ENCODE results near the gene DOC2A. TPM values are rescaled to one million over a fixed set of nuclear protein-coding genes. Genes with fewer than 3 reads are reported as not detected.

DOC2A gene
- total RNA-seq, 1 experiment from 2014 or later, result 3.2 TPM

DNA sequence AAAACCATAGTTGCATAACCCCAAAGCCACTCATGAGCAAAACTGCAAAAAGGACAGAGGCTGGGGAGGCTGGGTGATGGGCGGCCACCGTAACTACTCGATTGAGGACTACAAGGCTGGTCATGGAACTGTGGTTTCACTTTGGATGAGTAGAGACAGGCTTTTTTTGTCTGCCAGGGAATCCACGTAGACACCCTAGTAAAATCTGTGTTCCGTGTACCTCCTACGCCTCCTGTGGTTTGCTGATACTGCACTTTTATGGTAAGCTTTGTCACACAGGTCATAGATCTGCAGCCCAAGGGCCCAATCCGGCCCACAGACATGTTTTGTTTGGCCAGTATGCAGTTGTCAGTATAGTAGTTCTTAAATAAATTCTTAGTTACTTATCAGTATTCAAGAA lies 22.4 kb upstream of the DOC2A start:
- no peak for TF ChIP-seq EZH2 (IDR thresholded peaks at IDR 0.05; ENCODE audit: borderline replicate concordance, low read depth, low read length, poor library complexity, severe bottlenecking)
- TF ChIP-seq, protein P1, sequence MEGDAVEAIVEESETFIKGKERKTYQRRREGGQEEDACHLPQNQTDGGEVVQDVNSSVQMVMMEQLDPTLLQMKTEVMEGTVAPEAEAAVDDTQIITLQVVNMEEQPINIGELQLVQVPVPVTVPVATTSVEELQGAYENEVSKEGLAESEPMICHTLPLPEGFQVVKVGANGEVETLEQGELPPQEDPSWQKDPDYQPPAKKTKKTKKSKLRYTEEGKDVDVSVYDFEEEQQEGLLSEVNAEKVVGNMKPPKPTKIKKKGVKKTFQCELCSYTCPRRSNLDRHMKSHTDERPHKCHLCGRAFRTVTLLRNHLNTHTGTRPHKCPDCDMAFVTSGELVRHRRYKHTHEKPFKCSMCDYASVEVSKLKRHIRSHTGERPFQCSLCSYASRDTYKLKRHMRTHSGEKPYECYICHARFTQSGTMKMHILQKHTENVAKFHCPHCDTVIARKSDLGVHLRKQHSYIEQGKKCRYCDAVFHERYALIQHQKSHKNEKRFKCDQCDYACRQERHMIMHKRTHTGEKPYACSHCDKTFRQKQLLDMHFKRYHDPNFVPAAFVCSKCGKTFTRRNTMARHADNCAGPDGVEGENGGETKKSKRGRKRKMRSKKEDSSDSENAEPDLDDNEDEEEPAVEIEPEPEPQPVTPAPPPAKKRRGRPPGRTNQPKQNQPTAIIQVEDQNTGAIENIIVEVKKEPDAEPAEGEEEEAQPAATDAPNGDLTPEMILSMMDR (conservative IDR thresholded peaks at IDR 0.05; ENCODE audit: low read depth, low read length), result no peak
- no TSS peak for BruUV-seq (replicated peaks)
- CTCF ChIA-PET, result interaction anchor here (0.8 kb wide), 1 partner anchor 10 kb away, joined by 4 read pairs; no protein-coding TSS in a partner anchor
- Histone ChIP-seq H3K36me3 (ENCODE audit: insufficient read depth, low read length, poor library complexity, severe bottlenecking) (no peaks in the 10 kb centered on the region), H3K27me3 (replicated peaks; ENCODE audit: insufficient read depth, low read depth, low read length, poor library complexity) (no peaks in the 10 kb centered on the region), H3K4me3 (ENCODE audit: low read depth, low read length, poor library complexity, severe bottlenecking) (no peak overlapping the region), H3K27ac (ENCODE audit: low read depth, low read length, poor library complexity, severe bottlenecking) (no peak overlapping the region), H3K9me3 (ENCODE audit: low read depth, low read length, poor library complexity, severe bottlenecking) (no peaks in the 10 kb centered on the region), H3K4me1 (ENCODE audit: insufficient read depth, low read length, poor library complexity, severe bottlenecking) (no peaks in the 10 kb centered on the region)
- intact Hi-C loops (cut with micrococcal nuclease; ENCODE audit: unreplicated experiment), result no loop called here
- DNase-seq (ENCODE audit: low spot score), result no peak
- POLR2A ChIA-PET (ENCODE audit: low non-redundant PET), result no interaction called here

DNA sequence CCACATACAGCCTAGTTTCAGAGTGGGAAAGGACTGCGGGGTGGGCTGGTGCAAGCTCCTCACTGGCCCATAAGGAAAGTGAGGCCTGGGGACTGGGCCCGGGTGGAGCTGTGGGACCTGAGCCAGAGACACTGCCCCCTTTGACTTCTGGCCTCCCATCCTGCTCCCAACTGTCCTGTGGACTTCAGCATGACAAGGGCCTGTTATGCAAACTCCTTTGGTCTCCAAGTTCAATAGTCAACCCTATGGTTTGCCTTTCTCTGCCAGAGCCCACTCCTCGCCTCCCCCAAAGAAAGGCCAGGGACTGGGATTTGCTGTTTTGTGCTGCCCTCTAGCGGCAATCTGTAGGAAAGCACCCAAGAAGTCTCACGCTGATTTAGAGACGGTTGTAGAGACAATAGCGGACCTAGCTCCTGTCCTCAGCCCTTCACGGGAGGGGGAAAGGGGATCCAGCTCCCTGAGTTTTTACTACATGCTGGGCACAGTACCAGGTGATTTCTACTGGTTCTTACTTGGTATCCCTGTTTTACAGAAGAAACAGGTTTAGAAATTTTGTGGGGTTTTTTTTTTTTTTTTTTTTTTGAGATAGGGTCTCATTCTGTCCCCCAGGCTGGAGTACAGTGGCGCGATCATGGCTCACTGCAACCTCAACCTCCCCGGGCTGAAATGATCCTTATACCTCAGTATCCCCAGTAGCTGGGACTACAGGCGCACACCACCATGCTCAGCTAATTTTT lies 21.4 kb upstream of the DOC2A start:
- Histone ChIP-seq H3K4me3 (ENCODE audit: low read depth, low read length, poor library complexity, severe bottlenecking) (no peak overlapping the region), H3K27ac (ENCODE audit: low read depth, low read length, poor library complexity, severe bottlenecking) (no peak overlapping the region), H3K9me3 (ENCODE audit: low read depth, low read length, poor library complexity, severe bottlenecking) (no peaks in the 10 kb centered on the region), H3K27me3 (replicated peaks; ENCODE audit: insufficient read depth, low read depth, low read length, poor library complexity) (no peaks in the 10 kb centered on the region), H3K36me3 (ENCODE audit: insufficient read depth, low read length, poor library complexity, severe bottlenecking) (no peaks in the 10 kb centered on the region), H3K4me1 (ENCODE audit: insufficient read depth, low read length, poor library complexity, severe bottlenecking) (no peaks in the 10 kb centered on the region)
- POLR2A ChIA-PET (ENCODE audit: low non-redundant PET), result interaction anchor here (0.9 kb wide), 1 partner anchor 225 kb away, joined by 17 read pairs; no protein-coding TSS in a partner anchor
- intact Hi-C loops (cut with micrococcal nuclease; ENCODE audit: unreplicated experiment), result no loop called here
- TF ChIP-seq EZH2 (IDR thresholded peaks at IDR 0.05; ENCODE audit: borderline replicate concordance, low read depth, low read length, poor library complexity, severe bottlenecking), result no peak
- TF ChIP-seq, protein P1 (conservative IDR thresholded peaks at IDR 0.05; ENCODE audit: low read depth, low read length), result peak; percentile 94
- CTCF ChIA-PET, result interaction anchor here (0.5 to 1.5 kb wide), 7 partner anchors 9 to 341 kb away, joined by 3 to 11 read pairs (median 4); a partner anchor contains a TSS
- no TSS peak for BruUV-seq (replicated peaks)
- DNase-seq (ENCODE audit: low spot score), result peak; percentile 85

DNA sequence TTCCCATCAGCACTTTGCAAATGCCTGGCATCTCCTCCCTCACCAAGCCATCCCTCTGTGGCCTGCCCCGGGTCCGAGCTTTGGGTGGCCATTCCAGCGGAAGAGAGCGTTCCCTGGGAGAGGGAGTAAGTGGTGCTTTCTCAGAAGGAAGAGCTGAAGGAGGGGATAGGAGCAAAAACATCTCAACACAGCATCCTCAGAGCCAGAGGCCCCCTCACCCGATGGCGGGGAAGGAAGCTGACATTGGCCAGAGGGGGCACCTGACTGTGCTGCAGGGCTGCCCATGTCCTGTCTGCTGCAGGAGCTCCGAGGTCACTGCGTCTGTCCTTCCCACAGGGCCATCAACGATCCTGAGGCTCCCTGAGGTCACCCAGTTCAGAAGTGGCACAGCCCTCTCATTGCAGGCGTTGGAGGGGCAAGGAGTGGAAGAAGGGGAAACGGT lies 20.7 kb upstream of the DOC2A start:
- ChIA-PET POLR2A (ENCODE audit: low non-redundant PET) (no interaction called here), CTCF (interaction anchor here (1.1 to 1.5 kb wide), 2 partner anchors 21 to 331 kb away, joined by 3 to 11 read pairs; a partner anchor contains a TSS)
- Histone ChIP-seq H3K36me3 (ENCODE audit: insufficient read depth, low read length, poor library complexity, severe bottlenecking) (no peaks in the 10 kb centered on the region), H3K4me1 (ENCODE audit: insufficient read depth, low read length, poor library complexity, severe bottlenecking) (no peaks in the 10 kb centered on the region), H3K9me3 (ENCODE audit: low read depth, low read length, poor library complexity, severe bottlenecking) (no peaks in the 10 kb centered on the region), H3K27ac (ENCODE audit: low read depth, low read length, poor library complexity, severe bottlenecking) (no peak overlapping the region), H3K27me3 (replicated peaks; ENCODE audit: insufficient read depth, low read depth, low read length, poor library complexity) (no peaks in the 10 kb centered on the region), H3K4me3 (ENCODE audit: low read depth, low read length, poor library complexity, severe bottlenecking) (peak overlapping the region; percentile 39)
- TF ChIP-seq, protein P1 (conservative IDR thresholded peaks at IDR 0.05; ENCODE audit: low read depth, low read length), result no peak
- TF ChIP-seq EZH2 (IDR thresholded peaks at IDR 0.05; ENCODE audit: borderline replicate concordance, low read depth, low read length, poor library complexity, severe bottlenecking), result no peak
- intact Hi-C loops (cut with micrococcal nuclease; ENCODE audit: unreplicated experiment), result no loop called here
- no peak for DNase-seq (ENCODE audit: low spot score)
- no TSS peak for BruUV-seq (replicated peaks)

All from A673 (cell line).